H9 (cell line): ENCODE data around the gene KRT81. TPM values are rescaled to one million over a fixed set of nuclear protein-coding genes. Genes with fewer than 3 reads are reported as not detected.

Source experiments
- DNase-seq: peaks from one replicate; pipeline ENCODE4 v3.0.0-alpha.2; 2017
- H2AFZ ChIP-seq: one replicate; pipeline ENCODE4 v1.6.1; 2013; ENCODE audit warnings: mild to moderate bottlenecking, low read length, control low read depth, moderate library complexity
- H2AK5ac ChIP-seq: 2 replicates; pipeline ENCODE4 v1.6.1; 2013; ENCODE audit warnings: low read length, control low read depth, mixed read lengths; ENCODE audit not compliant: insufficient read length
- H2BK120ac ChIP-seq: one replicate; pipeline ENCODE4 v1.6.1; 2013; ENCODE audit warnings: low read depth, mild to moderate bottlenecking, low read length, control low read depth, inconsistent platforms; ENCODE audit not compliant: poor library complexity, severe bottlenecking
- H2BK12ac ChIP-seq: 2 replicates; pipeline ENCODE4 v1.6.1; 2013; ENCODE audit warnings: low read length, control low read depth, mixed read lengths, low read depth; ENCODE audit not compliant: insufficient read length
- H2BK15ac ChIP-seq: 2 replicates; pipeline ENCODE4 v1.6.1; 2013; ENCODE audit warnings: low read depth, low read length, control low read depth
- H2BK20ac ChIP-seq: one replicate; pipeline ENCODE4 v1.6.1; 2013; ENCODE audit warnings: low read depth, mild to moderate bottlenecking, low read length, control low read depth, inconsistent platforms; ENCODE audit not compliant: poor library complexity, severe bottlenecking
- H2BK5ac ChIP-seq: 2 replicates; pipeline ENCODE4 v1.6.1; 2013; ENCODE audit warnings: low read length, control low read depth, mixed read lengths; ENCODE audit not compliant: insufficient read length
- H3K14ac ChIP-seq: 2 replicates; pipeline ENCODE4 v1.6.1; 2013; ENCODE audit warnings: low read length, control low read depth; ENCODE audit not compliant: insufficient read depth
- H3K18ac ChIP-seq: 2 replicates; pipeline ENCODE4 v1.6.1; 2013; ENCODE audit warnings: low read depth, mild to moderate bottlenecking, mixed read lengths, low read length, control low read depth; ENCODE audit not compliant: insufficient read length
- H3K23ac ChIP-seq: 2 replicates; pipeline ENCODE4 v1.6.1; 2013; ENCODE audit warnings: low read length, control low read depth, mixed read lengths, low read depth; ENCODE audit not compliant: insufficient read length
- H3K23me2 ChIP-seq: 2 replicates; pipeline ENCODE4 v1.6.1; 2013; ENCODE audit warnings: low read depth, mild to moderate bottlenecking, mixed read lengths, low read length, control low read depth; ENCODE audit not compliant: insufficient read length, poor library complexity, severe bottlenecking
- H3K27ac ChIP-seq: 2 replicates; pipeline ENCODE4 v1.5.1; 2013; ENCODE audit warnings: low read length, control low read depth, mixed read lengths, low read depth; ENCODE audit not compliant: insufficient read length
- H3K27me3 ChIP-seq: 2 replicates; pipeline ENCODE4 v1.6.1; 2013; ENCODE audit warnings: low read length, control low read depth, inconsistent platforms; ENCODE audit not compliant: insufficient read depth
- H3K4ac ChIP-seq: 2 replicates; pipeline ENCODE4 v1.6.1; 2013; ENCODE audit warnings: low read depth, mild to moderate bottlenecking, control low read depth, inconsistent platforms, low read length, moderate library complexity
- H3K4me1 ChIP-seq: 2 replicates; pipeline ENCODE4 v1.6.1; 2013; ENCODE audit warnings: low read length, control low read depth, inconsistent platforms; ENCODE audit not compliant: insufficient read depth
- H3K4me2 ChIP-seq: 2 replicates; pipeline ENCODE4 v1.6.1; 2013; ENCODE audit warnings: low read length, control low read depth, mixed read lengths; ENCODE audit not compliant: insufficient read length, insufficient read depth
- H3K56ac ChIP-seq: 2 replicates; pipeline ENCODE4 v1.6.1; 2013; ENCODE audit warnings: low read depth, mild to moderate bottlenecking, mixed read lengths, low read length, control low read depth; ENCODE audit not compliant: insufficient read length
- H3K79me1 ChIP-seq: 2 replicates; pipeline ENCODE4 v1.6.1; 2013; ENCODE audit warnings: low read depth, mild to moderate bottlenecking, moderate library complexity, low read length, control low read depth, inconsistent platforms; ENCODE audit not compliant: insufficient read depth, poor library complexity, severe bottlenecking
- H3K79me2 ChIP-seq: 2 replicates; pipeline ENCODE4 v1.6.1; 2013; ENCODE audit warnings: low read length, control low read depth, inconsistent platforms; ENCODE audit not compliant: insufficient read depth
- H3K9ac ChIP-seq: 2 replicates; pipeline ENCODE4 v1.6.1; 2013; ENCODE audit warnings: low read length, control low read depth, mixed read lengths; ENCODE audit not compliant: insufficient read length; ENCODE audit errors: extremely low read depth
- H3K9me3 ChIP-seq: one replicate; pipeline ENCODE4 v1.6.1; 2013; ENCODE audit warnings: low read depth, low read length, inconsistent platforms; ENCODE audit not compliant: control insufficient read depth
- H3T11ph ChIP-seq: one replicate; pipeline ENCODE4 v1.6.1; 2013; ENCODE audit warnings: mild to moderate bottlenecking, low read length, control low read depth, inconsistent platforms
- H4K20me1 ChIP-seq: one replicate; pipeline ENCODE4 v1.6.1; 2013; ENCODE audit not compliant: control insufficient read depth, insufficient read length, insufficient read depth
- H4K5ac ChIP-seq: 2 replicates; pipeline ENCODE4 v1.6.1; 2013; ENCODE audit warnings: low read depth, mild to moderate bottlenecking, mixed read lengths, low read length, control low read depth; ENCODE audit not compliant: insufficient read length
- H4K8ac ChIP-seq: replicated peaks from 2 replicates; pipeline ENCODE4 v1.6.1; 2013; ENCODE audit warnings: low read length, control low read depth, mixed read lengths, low read depth; ENCODE audit not compliant: insufficient read length
- H4K91ac ChIP-seq: 2 replicates; pipeline ENCODE4 v1.6.1; 2013; ENCODE audit warnings: low read depth, mild to moderate bottlenecking, moderate library complexity, mixed read lengths, low read length, control low read depth; ENCODE audit not compliant: insufficient read length
- H3K27ac Mint-ChIP-seq, 3 experiments: 2 replicates in 2 of 3; 3 replicates in 1 of 3; pipeline ENCODE4 v1.8.0; 2020 to 2021; ENCODE audit warnings: mixed read lengths in 3 of 3, mild to moderate bottlenecking in 1 of 3, moderate library complexity in 1 of 3
- H3K27me3 Mint-ChIP-seq: 2 replicates; pipeline ENCODE4 v1.8.0; 2021; ENCODE audit warnings: low read depth, mild to moderate bottlenecking, moderate library complexity, mixed read lengths
- H3K36me3 Mint-ChIP-seq, 3 experiments: 2 replicates in 2 of 3; 3 replicates in 1 of 3; pipeline ENCODE4 v1.8.0; 2020 to 2021; ENCODE audit warnings: low read depth in 3 of 3, mixed read lengths in 3 of 3; ENCODE audit not compliant: insufficient read depth in 1 of 3
- H3K4me1 Mint-ChIP-seq, 2 experiments: 2 replicates each; pipeline ENCODE4 v1.8.0; 2020; ENCODE audit warnings: mixed read lengths in 2 of 2
- H3K4me3 Mint-ChIP-seq, 2 experiments: 2 replicates in 1 of 2; 3 replicates in 1 of 2; pipeline ENCODE4 v1.8.0; 2020 to 2021; ENCODE audit warnings: mild to moderate bottlenecking in 2 of 2, mixed read lengths in 2 of 2, moderate library complexity in 1 of 2
- H3K9me3 Mint-ChIP-seq, 2 experiments: 2 replicates in 1 of 2; 3 replicates in 1 of 2; pipeline ENCODE4 v1.8.0; 2020; ENCODE audit warnings: mild to moderate bottlenecking in 2 of 2, mixed read lengths in 2 of 2, moderate library complexity in 1 of 2
- CTCF ChIP-seq: fragments of 200-600 bp; sonication (generic); conservative IDR thresholded peaks from 3 replicates; pipeline ENCODE4 v1.8.0; 2021; ENCODE audit warnings: antibody characterized with exemption, mild to moderate bottlenecking
- WGBS: extraction: QIAGEN DNeasy Blood & Tissue Kit; methylation state at CpG from one replicate; pipeline ENCODE4 v1.1.7; 2013; ENCODE audit warnings: missing lambda C conversion rate, low lambda C conversion rate, mixed read lengths; ENCODE audit not compliant: insufficient read length; ENCODE audit errors: extremely low coverage; 5-methylcytosine and 5-hydroxymethylcytosine counted together
- total RNA-seq: library from RNA; stranded (reverse); gene quantifications from 2 replicates; pipeline ENCODE4 v1.2.1, GENCODE V29; 2021

The KRT81 gene
- total RNA-seq, 1 experiment from 2014 or later: not detected

- no peak overlapping the region for H3K27ac ChIP-seq
- H2BK15ac ChIP-seq: no peak overlapping the region
- no peak overlapping the region for H2BK5ac ChIP-seq
- no peaks in the 10 kb centered on the region for H4K20me1 ChIP-seq
- H3K27ac Mint-ChIP-seq: no peak overlapping the region
- H3T11ph ChIP-seq: no peak overlapping the region
- no peak overlapping the region for H2AK5ac ChIP-seq
- H2BK12ac ChIP-seq: no peak overlapping the region
- no peak overlapping the region for H3K18ac ChIP-seq
- no peak overlapping the region for H2BK20ac ChIP-seq
- no peaks in the 10 kb centered on the region for H3K79me2 ChIP-seq
- H3K4me3 Mint-ChIP-seq: no peak overlapping the region
- no peak overlapping the region for H3K23ac ChIP-seq
- no peak overlapping the region; the same call in 1 of the 2 replicates for H3K14ac ChIP-seq
- no peaks in the 10 kb centered on the region for H3K23me2 ChIP-seq
- peaks cover 12% of the 10 kb centered on the region for H3K4me1 ChIP-seq
- no peak overlapping the region for H3K4me2 ChIP-seq
- H3K56ac ChIP-seq: no peak overlapping the region
- H3K4me1 Mint-ChIP-seq: peaks cover 36 to 41% of the 10 kb centered on the region in 2 experiments
- H3K36me3 Mint-ChIP-seq: peaks cover 0 to 31% (median 2%) of the 10 kb centered on the region in 3 experiments; a peak in 4 of 7 replicates
- H3K27me3 Mint-ChIP-seq: peaks cover 20% of the 10 kb centered on the region
- H3K27me3 ChIP-seq: no peaks in the 10 kb centered on the region
- H2BK120ac ChIP-seq: no peak overlapping the region
- no peak overlapping the region for H3K9ac ChIP-seq
- no peak overlapping the region for H4K91ac ChIP-seq
- no peak overlapping the region for H4K5ac ChIP-seq
- no peak overlapping the region for H2AFZ ChIP-seq
- WGBS: no CpG with 5 or more reads among the region's 11 CpGs
- no peak overlapping the region for H3K4ac ChIP-seq
- no peaks in the 10 kb centered on the region for H3K9me3 ChIP-seq
- no peaks in the 10 kb centered on the region for H3K79me1 ChIP-seq
- no peak for DNase-seq
- no peaks in the 10 kb centered on the region; a peak in 1 of 5 replicates for H3K9me3 Mint-ChIP-seq
- H4K8ac ChIP-seq: no peak overlapping the region
- no peak for TF ChIP-seq CTCF
Measured at GRCh38 chr12:52242442-52243258, 48.7 kb downstream of the KRT81 start.
